Neutrophil (primary cell): ENCODE measurements around the gene MYNN.

Experiments used
- H3K27ac ChIP-seq: fragments of 200-600 bp; sonication (generic); 2 replicates; pipeline ENCODE4 v1.5.1; 2016; ENCODE audit warnings: mild to moderate bottlenecking, moderate library complexity
- H3K27me3 ChIP-seq: fragments of 200-600 bp; sonication (generic); 2 replicates; pipeline ENCODE4 v1.6.0; 2016; ENCODE audit warnings: mild to moderate bottlenecking
- H3K36me3 ChIP-seq: fragments of 200-600 bp; sonication (generic); 2 replicates; pipeline ENCODE4 v1.5.1; 2017
- H3K4me1 ChIP-seq, 2 experiments: fragments of 200-600 bp in 1 of 2; sonication (generic) in 1 of 2; 1 replicate in 1 of 2; 2 replicates in 1 of 2; pipeline versions ENCODE4 v1.5.1 to v1.6.1; 2013 to 2016; ENCODE audit warnings: low read depth in 1 of 2, low read length in 1 of 2, mild to moderate bottlenecking in 1 of 2, moderate library complexity in 1 of 2; ENCODE audit not compliant: control insufficient read depth in 1 of 2, insufficient read depth in 1 of 2
- H3K4me3 ChIP-seq, 2 experiments: fragments of 200-600 bp in 1 of 2; sonication (generic) in 1 of 2; 1 replicate in 1 of 2; 2 replicates in 1 of 2; pipeline ENCODE4 v1.5.1; 2013 to 2016; ENCODE audit warnings: low read depth in 1 of 2, low read length in 1 of 2, mild to moderate bottlenecking in 1 of 2, moderate library complexity in 1 of 2
- H3K9me3 ChIP-seq: fragments of 200-600 bp; sonication (generic); 2 replicates; pipeline ENCODE4 v1.5.1; 2016
- TF ChIP-seq, protein P1 (sequence below): fragments of 200-600 bp; sonication (generic); IDR thresholded peaks from 2 replicates; pipeline ENCODE4 v1.5.1; 2016; ENCODE audit warnings: antibody characterized with exemption

The MYNN gene

DNA sequence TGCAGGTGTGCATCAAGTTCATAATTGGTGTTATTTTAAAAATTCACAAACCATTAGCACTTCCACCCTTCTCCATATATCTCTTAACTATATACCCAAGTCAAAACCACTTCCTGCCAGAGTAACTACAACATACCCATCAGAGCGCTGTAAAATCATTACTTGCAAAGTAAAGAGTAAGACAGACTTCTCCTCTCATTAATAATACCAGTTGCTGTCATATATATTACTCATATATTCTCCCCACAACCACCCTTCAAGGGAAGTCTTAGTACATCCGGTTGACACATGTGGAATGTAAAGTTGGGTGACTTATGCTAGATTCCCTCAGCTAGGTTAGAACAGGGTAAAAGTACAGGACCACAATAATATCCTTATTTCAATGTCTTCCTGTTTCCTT lies 13.9 kb upstream of the MYNN start:
- Histone ChIP-seq H3K4me1 (peaks cover 11 to 15% of the 10 kb centered on the region in 2 experiments), H3K36me3 (no peaks in the 10 kb centered on the region), H3K27ac (no peak overlapping the region), H3K9me3 (no peaks in the 10 kb centered on the region), H3K27me3 (peaks cover 8% of the 10 kb centered on the region), H3K4me3 (no peak overlapping the region)
- TF ChIP-seq, protein P1, sequence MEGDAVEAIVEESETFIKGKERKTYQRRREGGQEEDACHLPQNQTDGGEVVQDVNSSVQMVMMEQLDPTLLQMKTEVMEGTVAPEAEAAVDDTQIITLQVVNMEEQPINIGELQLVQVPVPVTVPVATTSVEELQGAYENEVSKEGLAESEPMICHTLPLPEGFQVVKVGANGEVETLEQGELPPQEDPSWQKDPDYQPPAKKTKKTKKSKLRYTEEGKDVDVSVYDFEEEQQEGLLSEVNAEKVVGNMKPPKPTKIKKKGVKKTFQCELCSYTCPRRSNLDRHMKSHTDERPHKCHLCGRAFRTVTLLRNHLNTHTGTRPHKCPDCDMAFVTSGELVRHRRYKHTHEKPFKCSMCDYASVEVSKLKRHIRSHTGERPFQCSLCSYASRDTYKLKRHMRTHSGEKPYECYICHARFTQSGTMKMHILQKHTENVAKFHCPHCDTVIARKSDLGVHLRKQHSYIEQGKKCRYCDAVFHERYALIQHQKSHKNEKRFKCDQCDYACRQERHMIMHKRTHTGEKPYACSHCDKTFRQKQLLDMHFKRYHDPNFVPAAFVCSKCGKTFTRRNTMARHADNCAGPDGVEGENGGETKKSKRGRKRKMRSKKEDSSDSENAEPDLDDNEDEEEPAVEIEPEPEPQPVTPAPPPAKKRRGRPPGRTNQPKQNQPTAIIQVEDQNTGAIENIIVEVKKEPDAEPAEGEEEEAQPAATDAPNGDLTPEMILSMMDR, result no peak

DNA sequence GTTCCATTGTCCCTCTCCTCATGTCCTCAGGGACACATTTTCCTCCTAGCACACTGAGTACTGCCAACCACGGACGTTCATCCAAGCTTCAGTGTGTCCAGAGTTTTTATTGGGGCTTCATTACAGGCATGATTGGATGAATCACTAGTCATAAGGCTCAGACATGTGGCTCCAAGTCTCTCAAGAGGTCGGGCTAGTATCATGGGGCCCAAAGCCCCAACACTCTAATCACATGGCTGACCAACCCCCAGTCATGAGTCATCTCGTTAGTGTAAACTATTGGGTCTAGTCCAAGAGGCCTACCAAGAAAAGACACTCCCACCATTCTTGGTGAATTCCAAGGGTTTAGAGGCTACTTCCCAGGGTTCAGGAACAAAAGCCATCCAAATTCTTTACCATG lies 12.7 kb upstream of the MYNN start:
- Histone ChIP-seq H3K9me3 (no peaks in the 10 kb centered on the region), H3K27me3 (peaks cover under 1% of the 10 kb centered on the region), H3K4me3 (no peak overlapping the region), H3K27ac (no peak overlapping the region), H3K4me1 (peaks cover 19 to 27% of the 10 kb centered on the region in 2 experiments), H3K36me3 (no peaks in the 10 kb centered on the region)
- TF ChIP-seq, protein P1, result no peak

GRCh38 chr3:169764312-169764881 lies 8.8 kb upstream of the MYNN start:
- TF ChIP-seq, protein P1, result no peak
- peak overlapping the region; percentile 90 for H3K27ac ChIP-seq
- peak overlapping the region; percentile 85 for H3K4me3 ChIP-seq
- peaks cover 21 to 30% of the 10 kb centered on the region in 2 experiments for H3K4me1 ChIP-seq
- no peaks in the 10 kb centered on the region for H3K9me3 ChIP-seq
- no peaks in the 10 kb centered on the region for H3K36me3 ChIP-seq
- H3K27me3 ChIP-seq, result peaks cover 2% of the 10 kb centered on the region

DNA sequence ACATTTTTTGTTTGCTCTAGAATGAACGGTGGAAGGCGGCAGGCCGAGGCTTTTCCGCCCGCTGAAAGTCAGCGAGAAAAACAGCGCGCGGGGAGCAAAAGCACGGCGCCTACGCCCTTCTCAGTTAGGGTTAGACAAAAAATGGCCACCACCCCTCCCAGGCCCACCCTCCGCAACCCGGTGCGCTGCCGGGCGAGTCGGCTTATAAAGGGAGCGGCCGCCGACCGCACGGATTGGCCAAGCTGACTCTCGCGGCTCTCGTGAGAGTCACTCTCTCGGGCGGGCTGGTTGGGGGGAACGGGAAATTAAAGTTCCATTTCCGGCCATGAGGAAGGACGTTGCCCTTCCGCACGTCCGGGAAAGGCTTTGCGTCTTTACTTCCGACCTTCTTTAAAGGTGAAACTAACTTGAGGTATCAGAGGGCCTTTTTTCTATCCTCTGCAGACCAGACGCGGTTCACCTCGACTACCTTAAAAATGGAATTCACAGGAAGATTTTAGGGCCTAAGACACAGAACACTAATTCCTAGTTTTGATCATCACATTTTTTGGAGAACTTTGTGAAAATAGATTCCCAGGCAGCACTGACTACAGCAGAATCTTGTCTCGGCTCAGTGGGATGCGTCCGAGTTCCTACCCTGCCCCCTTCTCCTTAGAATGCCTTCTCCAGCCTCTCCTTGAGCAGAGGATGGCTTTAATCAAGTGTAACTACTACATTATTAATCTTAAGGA lies 8.1 kb upstream of the MYNN start, which contains the start of gene TERC:
TERC (minus strand) TSS at position 179 of the 731 bp plus-strand sequence.
- peak within 1 kb of the TSS; percentile 90 for H3K27ac ChIP-seq
- H3K9me3 ChIP-seq, result no peaks in the 10 kb centered on the region
- TF ChIP-seq, protein P1, result no peak
- H3K27me3 ChIP-seq, result peaks cover 6% of the 10 kb centered on the region
- peaks cover 26 to 36% of the 10 kb centered on the region in 2 experiments for H3K4me1 ChIP-seq
- no peaks in the 10 kb centered on the region for H3K36me3 ChIP-seq
- peak within 1 kb of the TSS; percentile 85 for H3K4me3 ChIP-seq

DNA sequence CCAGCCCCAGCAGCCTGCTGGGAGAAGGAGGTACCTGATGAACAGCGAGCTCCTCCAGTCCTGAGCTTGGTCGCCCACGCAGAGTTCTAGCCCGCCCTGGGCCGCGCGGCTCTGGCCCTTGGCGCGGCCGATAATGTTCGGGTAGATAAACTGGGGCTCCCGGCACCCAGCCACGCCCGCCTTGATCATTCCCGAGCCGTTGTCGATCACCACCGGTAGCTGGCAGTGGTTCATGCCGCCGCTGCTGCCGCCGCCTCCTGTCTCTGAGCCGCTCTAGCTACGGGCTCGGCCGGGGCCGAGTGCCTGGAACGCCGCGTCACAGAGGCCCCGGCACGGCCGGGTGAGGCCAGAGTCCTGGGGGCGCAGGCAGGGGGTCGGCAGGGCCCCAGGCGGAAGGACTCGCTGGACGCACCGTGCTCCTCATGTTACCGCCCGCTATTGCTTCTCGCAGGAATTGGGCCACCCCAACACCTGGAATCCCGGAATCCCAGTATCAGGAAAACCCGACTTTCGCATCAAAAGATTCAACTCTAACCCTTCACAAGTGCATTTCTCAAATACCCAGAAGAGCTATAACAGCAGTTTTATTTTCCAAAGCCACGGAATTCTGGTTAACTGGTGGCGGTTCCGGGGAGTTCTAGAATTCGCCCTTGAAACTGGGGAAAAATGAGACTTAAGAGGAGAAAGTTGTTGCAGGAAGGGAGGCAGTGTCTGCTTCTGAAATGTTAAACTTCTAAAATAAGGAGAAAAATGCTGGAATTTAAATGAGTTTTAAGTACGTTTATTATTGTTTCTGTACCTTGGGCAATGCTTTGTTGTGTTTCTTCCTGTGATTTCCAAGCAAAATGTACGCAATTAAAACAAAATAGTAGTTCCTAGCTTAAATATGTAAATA lies 3.7 kb upstream of the MYNN start, which contains the start of gene ACTRT3:
ACTRT3 (minus strand) TSS at position 275 of the 895 bp plus-strand sequence; CDS start at position 234, 41 bp downstream.
- peaks cover under 1% of the 10 kb centered on the region for H3K36me3 ChIP-seq
- peak within 1 kb of the TSS; percentile 53 for H3K27ac ChIP-seq
- peak within 1 kb of the TSS; percentile 50 to 60 for H3K4me3 ChIP-seq
- peaks cover 35 to 38% of the 10 kb centered on the region in 2 experiments for H3K4me1 ChIP-seq
- H3K9me3 ChIP-seq, result no peaks in the 10 kb centered on the region
- TF ChIP-seq, protein P1, result no peak
- peaks cover 6% of the 10 kb centered on the region for H3K27me3 ChIP-seq
